Liver (tissue), 3 donors: ENCODE data around the gene PADI3.

Experiments used
- ATF3 ChIP-seq: IDR thresholded peaks from 2 replicates; pipeline ENCODE4 v1.6.1; 2016; ENCODE audit warnings: antibody characterized with exemption
- CTCF ChIP-seq: fragments of 150-350 bp; IDR thresholded peaks from 2 replicates; pipeline ENCODE4 v1.5.1; 2017; ENCODE audit warnings: improper control_type of control experiment, low read depth, low read length; ENCODE audit not compliant: missing input control
- EGR1 ChIP-seq, 2 donors: IDR thresholded peaks; 2 replicates each; pipeline ENCODE4 v1.6.1; 2016 to 2018; ENCODE audit warnings: antibody characterized with exemption in 2 of 2, low read depth in 2 of 2
- FOXA1 ChIP-seq: IDR thresholded peaks from 2 replicates; pipeline ENCODE4 v1.6.1; 2016; ENCODE audit warnings: antibody characterized with exemption
- GABPA ChIP-seq, 2 donors: IDR thresholded peaks in 1 of 2; conservative IDR thresholded peaks in 1 of 2; 2 replicates each; pipeline ENCODE4 v1.6.1; 2016; ENCODE audit warnings: antibody characterized with exemption in 2 of 2, mild to moderate bottlenecking in 1 of 2, moderate library complexity in 1 of 2
- MAX ChIP-seq: IDR thresholded peaks from 2 replicates; pipeline ENCODE4 v1.6.1; 2016; ENCODE audit warnings: antibody characterized with exemption
- REST ChIP-seq: IDR thresholded peaks from 2 replicates; pipeline ENCODE4 v1.6.1; 2016; ENCODE audit warnings: antibody characterized with exemption, mild to moderate bottlenecking
- RXRA ChIP-seq, 2 donors: IDR thresholded peaks; 2 replicates each; pipeline ENCODE4 v1.6.1; 2017 to 2018; ENCODE audit warnings: antibody characterized with exemption in 2 of 2, mild to moderate bottlenecking in 1 of 2
- SP1 ChIP-seq: IDR thresholded peaks from 2 replicates; pipeline ENCODE4 v1.6.1; 2018; ENCODE audit warnings: antibody characterized with exemption, mild to moderate bottlenecking
- TAF1 ChIP-seq: conservative IDR thresholded peaks from 2 replicates; pipeline ENCODE4 v1.6.1; 2016; ENCODE audit warnings: antibody characterized with exemption, mild to moderate bottlenecking
- YY1 ChIP-seq: IDR thresholded peaks from 2 replicates; pipeline ENCODE4 v1.6.1; 2016; ENCODE audit warnings: antibody characterized with exemption, mild to moderate bottlenecking
- ZBTB33 ChIP-seq: IDR thresholded peaks from 2 replicates; pipeline ENCODE4 v1.6.1; 2016; ENCODE audit warnings: antibody characterized with exemption
- donor health status: healthy.
- donor health status: healthy.

GRCh38 chr1:17255336-17255735 is 6.4 kb downstream of the PADI3 start:
- TF ChIP-seq CTCF (no peak), GABPA (IDR thresholded peaks at IDR 0.05 in 1 of 2, conservative IDR thresholded peaks at IDR 0.05 in 1 of 2) (no peak), YY1 (no peak), TAF1 (no peak), EGR1 (IDR thresholded peaks at IDR 0.05; ENCODE audit: low read depth in 2 of 2) (no peak), ZBTB33 (no peak), MAX (no peak), REST (no peak), ATF3 (no peak), RXRA (IDR thresholded peaks at IDR 0.05) (no peak), FOXA1 (no peak), SP1 (no peak)
